ENCODE results near the gene LRP5.

LRP5 gene

GRCh38 chr11:68349461-68350249 lies 37.3 kb downstream of the LRP5 start:
- no peak for TF ChIP-seq CTCF (IDR thresholded peaks at IDR 0.05)
- H3K36me3 ChIP-seq (ENCODE audit: control insufficient read depth, insufficient read depth, low read length), result no peaks in the 10 kb centered on the region
- no peak overlapping the region for H3K9ac ChIP-seq
- no peak overlapping the region for H2AFZ ChIP-seq
- no peak overlapping the region for H3K27ac ChIP-seq
- no peak overlapping the region for H3K4me2 ChIP-seq (ENCODE audit: low read length)
- H3K27me3 ChIP-seq (ENCODE audit: control insufficient read depth, insufficient read depth, low read length), result no peaks in the 10 kb centered on the region
- no peak overlapping the region for H3K4me3 ChIP-seq (ENCODE audit: low read depth, low read length)
- H3K79me2 ChIP-seq, result no peaks in the 10 kb centered on the region
- H3K9me3 ChIP-seq (ENCODE audit: control insufficient read depth, low read length), result no peaks in the 10 kb centered on the region
- peaks cover 4% of the 10 kb centered on the region for H3K4me1 ChIP-seq

- H3K79me2 ChIP-seq, result no peaks in the 10 kb centered on the region
- H3K9ac ChIP-seq, result no peak overlapping the region
- no peaks in the 10 kb centered on the region for H3K36me3 ChIP-seq (ENCODE audit: control insufficient read depth, insufficient read depth, low read length)
- H3K4me1 ChIP-seq, result peaks cover 4% of the 10 kb centered on the region
- H3K4me2 ChIP-seq (ENCODE audit: low read length), result no peak overlapping the region
- H3K27me3 ChIP-seq (ENCODE audit: control insufficient read depth, insufficient read depth, low read length), result no peaks in the 10 kb centered on the region
- TF ChIP-seq CTCF (IDR thresholded peaks at IDR 0.05), result no peak
- no peaks in the 10 kb centered on the region for H3K9me3 ChIP-seq (ENCODE audit: control insufficient read depth, low read length)
- no peak overlapping the region for H2AFZ ChIP-seq
- H3K27ac ChIP-seq, result no peak overlapping the region
- H3K4me3 ChIP-seq (ENCODE audit: low read depth, low read length), result no peak overlapping the region
Measured at GRCh38 chr11:68350759-68351449, 38.5 kb downstream of the LRP5 start.

GRCh38 chr11:68351450-68352275 lies 39.3 kb downstream of the LRP5 start:
- H3K4me3 ChIP-seq (ENCODE audit: low read depth, low read length), result no peak overlapping the region
- no peaks in the 10 kb centered on the region for H3K27me3 ChIP-seq (ENCODE audit: control insufficient read depth, insufficient read depth, low read length)
- H3K4me1 ChIP-seq, result no peaks in the 10 kb centered on the region
- no peak overlapping the region for H2AFZ ChIP-seq
- no peak overlapping the region for H3K4me2 ChIP-seq (ENCODE audit: low read length)
- no peak overlapping the region for H3K27ac ChIP-seq
- no peaks in the 10 kb centered on the region for H3K9me3 ChIP-seq (ENCODE audit: control insufficient read depth, low read length)
- H3K79me2 ChIP-seq, result no peaks in the 10 kb centered on the region
- no peak for TF ChIP-seq CTCF (IDR thresholded peaks at IDR 0.05)
- H3K36me3 ChIP-seq (ENCODE audit: control insufficient read depth, insufficient read depth, low read length), result no peaks in the 10 kb centered on the region
- H3K9ac ChIP-seq, result no peak overlapping the region

- no peaks in the 10 kb centered on the region for H3K36me3 ChIP-seq (ENCODE audit: control insufficient read depth, insufficient read depth, low read length)
- H2AFZ ChIP-seq, result no peak overlapping the region
- H3K4me1 ChIP-seq, result no peaks in the 10 kb centered on the region
- H3K27me3 ChIP-seq (ENCODE audit: control insufficient read depth, insufficient read depth, low read length), result no peaks in the 10 kb centered on the region
- no peak overlapping the region for H3K4me3 ChIP-seq (ENCODE audit: low read depth, low read length)
- H3K9me3 ChIP-seq (ENCODE audit: control insufficient read depth, low read length), result no peaks in the 10 kb centered on the region
- no peaks in the 10 kb centered on the region for H3K79me2 ChIP-seq
- no peak overlapping the region for H3K4me2 ChIP-seq (ENCODE audit: low read length)
- H3K9ac ChIP-seq, result no peak overlapping the region
- no peak for TF ChIP-seq CTCF (IDR thresholded peaks at IDR 0.05)
- no peak overlapping the region for H3K27ac ChIP-seq
Measured at GRCh38 chr11:68352591-68352990, 40.2 kb downstream of the LRP5 start.
